Liver (tissue), 3 donors: Measurements from ENCODE around the gene RASGRF1.

Experiments
- CTCF ChIP-seq: fragments of 150-350 bp; IDR thresholded peaks from 2 replicates; pipeline ENCODE4 v1.5.1; 2017; ENCODE audit warnings: improper control_type of control experiment, low read depth, low read length; ENCODE audit not compliant: missing input control
- NR2F2 ChIP-seq: IDR thresholded peaks from 2 replicates; pipeline ENCODE4 v1.6.1; 2016; ENCODE audit warnings: antibody characterized with exemption
- RAD21 ChIP-seq, 2 donors: IDR thresholded peaks; 2 replicates each; pipeline ENCODE4 v1.6.1; 2016; ENCODE audit warnings: antibody characterized with exemption in 2 of 2, mild to moderate bottlenecking in 2 of 2
- REST ChIP-seq: IDR thresholded peaks from 2 replicates; pipeline ENCODE4 v1.6.1; 2016; ENCODE audit warnings: antibody characterized with exemption, mild to moderate bottlenecking
- SP1 ChIP-seq: IDR thresholded peaks from 2 replicates; pipeline ENCODE4 v1.6.1; 2018; ENCODE audit warnings: antibody characterized with exemption, mild to moderate bottlenecking
- ZBTB33 ChIP-seq: IDR thresholded peaks from 2 replicates; pipeline ENCODE4 v1.6.1; 2016; ENCODE audit warnings: antibody characterized with exemption
- donor health status: healthy.
- donor health status: healthy.

- TF ChIP-seq CTCF (no peak), REST (no peak), ZBTB33 (no peak), SP1 (no peak), NR2F2 (no peak), RAD21 (IDR thresholded peaks at IDR 0.05) (no peak)
These were observed 165.4 kb downstream of the RASGRF1 start for GRCh38 chr15:78925076-78925624.
